Neural cell (in vitro differentiated cells): ENCODE measurements around the gene SEMA3F.

ENCODE experiments used
- EZH2 ChIP-seq: fragments of 200-600, 300-800 bp; shearing (Covaris generic), sonication (generic); IDR thresholded peaks from 2 replicates; pipeline ENCODE4 v1.6.1; 2014; ENCODE audit warnings: antibody characterized with exemption, low read length, borderline replicate concordance, mild to moderate bottlenecking; ENCODE audit not compliant: insufficient read depth, poor library complexity, severe bottlenecking
- POLR2AphosphoS5 ChIP-seq: IDR thresholded peaks from 2 replicates; pipeline ENCODE4 v1.6.1; 2012

DNA sequence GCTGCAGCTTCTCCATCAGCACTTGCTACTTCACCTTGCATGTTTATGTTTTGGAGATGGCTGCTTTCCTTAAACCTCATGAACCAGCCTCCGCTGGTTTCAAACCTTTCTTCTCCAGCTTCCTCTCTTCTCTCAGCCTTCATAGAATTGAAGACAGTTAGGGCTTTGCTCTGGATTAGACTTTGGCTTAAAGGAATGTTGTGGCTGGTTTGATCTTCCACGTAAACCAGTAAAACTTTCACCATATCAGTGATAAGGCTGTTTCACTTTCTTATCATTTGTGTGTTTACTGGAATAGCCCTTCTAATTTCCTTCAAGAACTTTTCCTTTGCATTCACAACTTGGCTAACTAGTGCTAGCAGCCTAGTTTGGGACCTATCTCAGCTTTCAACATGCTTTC is 24.6 kb downstream of the SEMA3F start:
- TF ChIP-seq POLR2AphosphoS5 (no peak), EZH2 (no peak)
